ENCODE measurements around the gene HSD17B7. TPM values are rescaled to one million over a fixed set of nuclear protein-coding genes. Genes with fewer than 3 reads are reported as not detected.

The HSD17B7 gene
- total and polyA plus RNA-seq, 10 of the 15 experiments (the other 5 are each of a cell fraction or from before 2014, with no cell fraction given): 32.9 to 88.1 (median 36.3) TPM

DNA sequence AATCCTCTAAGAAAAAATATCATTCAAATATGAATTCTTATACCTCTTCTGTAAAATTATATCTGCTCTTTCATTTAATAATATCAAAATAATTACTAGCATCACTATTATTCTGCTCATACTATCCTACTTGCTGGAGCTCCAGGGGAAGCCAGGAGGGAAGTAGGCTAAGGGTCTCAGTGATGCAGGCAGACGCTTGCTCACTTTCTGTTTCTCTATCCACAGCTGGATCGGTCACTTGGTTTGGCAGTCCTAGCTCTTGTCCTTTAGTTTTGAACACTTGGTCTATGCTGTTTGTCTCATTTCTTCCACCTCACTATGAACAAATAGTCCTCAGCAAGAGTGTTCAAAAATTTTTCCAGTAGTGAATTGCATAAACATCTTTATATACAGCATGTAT lies 59.2 kb downstream of the HSD17B7 start:
- no peaks in the 10 kb centered on the region for H3K79me2 ChIP-seq (ENCODE audit: control insufficient read depth, insufficient read depth, low read length)
- no peaks in the 10 kb centered on the region for H4K20me1 ChIP-seq (ENCODE audit: control insufficient read depth, insufficient read depth)
- H3K4me1 ChIP-seq (ENCODE audit: control insufficient read depth, insufficient read depth, low read length): no peaks in the 10 kb centered on the region
- intact Hi-C loops (cut with micrococcal nuclease; ENCODE audit: unreplicated experiment) (loop anchor here (5.0 kb wide), 1 partner anchor 223 kb away; no protein-coding TSS in a partner anchor), in situ Hi-C loops (cut with MboI) (loop anchor here (10.0 kb wide), 1 partner anchor 325 kb away; no protein-coding TSS in a partner anchor)
- H2AFZ ChIP-seq (ENCODE audit: control insufficient read depth, low read depth, low read length): no peak overlapping the region
- FAIRE-seq (no peak), DNase-seq (ENCODE audit: low read depth, low spot score) (no peak), ATAC-seq (no peak)
- no peaks in the 10 kb centered on the region for H3K9me3 ChIP-seq (replicated peaks; ENCODE audit: control insufficient read depth, insufficient read depth, low read length)
- no peak overlapping the region for H3K27ac ChIP-seq (ENCODE audit: control insufficient read depth, insufficient read depth)
- no peak overlapping the region for H3K9ac ChIP-seq (ENCODE audit: control insufficient read depth, insufficient read depth, low read length)
- no peaks in the 10 kb centered on the region for H3K36me3 ChIP-seq (ENCODE audit: control insufficient read depth in 2 of 2, insufficient read depth in 2 of 2, low read length in 1 of 2)
- TF ChIP-seq FOXK2 (IDR thresholded peaks at IDR 0.05): no peak
- no peak for TF ChIP-seq HDAC2 (IDR thresholded peaks at IDR 0.05)
- no peak for TF ChIP-seq NR2C2 (IDR thresholded peaks at IDR 0.05; ENCODE audit: borderline replicate concordance, control insufficient read depth, insufficient read length, low read depth)
- TF ChIP-seq SIX5 (IDR thresholded peaks at IDR 0.05; ENCODE audit: low read depth, low read length, severe bottlenecking): no peak
- no peak for TF ChIP-seq RELB (IDR thresholded peaks at IDR 0.05; ENCODE audit: low read depth)
- no peak for TF ChIP-seq EED (IDR thresholded peaks at IDR 0.05; ENCODE audit: low read depth)
- TF ChIP-seq TAF1 (IDR thresholded peaks at IDR 0.05; ENCODE audit: borderline replicate concordance, low read depth, low read length): no peak
- TF ChIP-seq SRF (IDR thresholded peaks at IDR 0.05; ENCODE audit: low read depth in 2 of 2, low read length in 2 of 2): no peak
- no peak for TF ChIP-seq ZNF274 (IDR thresholded peaks at IDR 0.05; ENCODE audit: insufficient read depth, insufficient read length)
- TF ChIP-seq RUNX3 (IDR thresholded peaks at IDR 0.05; ENCODE audit: low read length): no peak
- TF ChIP-seq RFX5 (IDR thresholded peaks at IDR 0.05; ENCODE audit: low read depth, low read length): no peak
- TF ChIP-seq ESRRA (IDR thresholded peaks at IDR 0.05; ENCODE audit: low read length): no peak
- no peak for TF ChIP-seq POU2F2 (IDR thresholded peaks at IDR 0.05; ENCODE audit: borderline replicate concordance, low read depth, low read length)
- no peak for TF ChIP-seq ZNF622 (IDR thresholded peaks at IDR 0.05)
- TF ChIP-seq SMARCA5 (IDR thresholded peaks at IDR 0.05): no peak
- no peak overlapping the region for H3K4me3 ChIP-seq
- CTCF ChIA-PET: interaction anchor here (1.0 to 4.5 kb wide), 7 partner anchors 16 to 480 kb away, joined by 3 to 41 read pairs (median 3); no protein-coding TSS in a partner anchor
- WGBS (ENCODE audit: insufficient coverage, insufficient replicate concordance, low lambda C conversion rate, missing lambda C conversion rate): 50% methylated on average over 2 of the region's 2 CpGs
- SMC1A ChIA-PET (ENCODE audit: uncharacterized antibody, unreplicated experiment): interaction anchor here (0.7 to 0.9 kb wide), 2 partner anchors 13 to 466 kb away, joined by 3 to 4 read pairs; no protein-coding TSS in a partner anchor
- BruUV-seq (replicated peaks): no TSS peak
- RAD21 ChIA-PET (ENCODE audit: unreplicated experiment): interaction anchor here (1.7 kb wide), 1 partner anchor 466 kb away, joined by 4 read pairs; no protein-coding TSS in a partner anchor
- POLR2A ChIA-PET: no interaction called here
- no peaks in the 10 kb centered on the region; a peak in 1 of 4 replicates for H3K27me3 ChIP-seq (replicated peaks in 1 of 2; ENCODE audit: control insufficient read depth in 2 of 2, insufficient read depth in 2 of 2, low read length in 1 of 2)
- no peak overlapping the region for H3K4me2 ChIP-seq (ENCODE audit: control insufficient read depth, insufficient read depth)

Measured in GM12878 (cell line).